Gastrocnemius medialis (tissue), 4 donors: Measurements from ENCODE around the gene OPCML. TPM values are rescaled to one million over a fixed set of nuclear protein-coding genes. Genes with fewer than 3 reads are reported as not detected.

Experiments used
- ATAC-seq, 2 donors: fragments of 150-250 bp; one replicate each; pipeline ENCODE4 v1.9.1; 2016
- DNase-seq, 2 donors: peaks; one replicate each; pipeline ENCODE4 v3.0.0-alpha.2; 2019
- H3K27ac ChIP-seq, 4 donors: fragments of 200-600 bp; sonication (generic); 1 replicate in 1 of 4; 2 replicates in 3 of 4; pipeline ENCODE4 v1.5.1; 2016 to 2018; ENCODE audit warnings: mild to moderate bottlenecking in 2 of 4, moderate library complexity in 1 of 4
- H3K27me3 ChIP-seq, 3 donors: fragments of 200-600 bp; sonication (generic) in 2 of 3; 1 replicate in 1 of 3; 2 replicates in 2 of 3; pipeline versions ENCODE4 v1.5.1 to v1.6.0; 2016 to 2019; ENCODE audit warnings: mild to moderate bottlenecking in 1 of 3, moderate library complexity in 1 of 3
- H3K36me3 ChIP-seq, 2 donors: fragments of 200-600 bp; sonication (generic) in 1 of 2; one replicate each; pipeline ENCODE4 v1.5.1; 2017 to 2018
- H3K4me1 ChIP-seq, 2 donors: fragments of 200-600 bp; sonication (generic) in 1 of 2; one replicate each; pipeline ENCODE4 v1.5.1; 2016 to 2017; ENCODE audit warnings: mild to moderate bottlenecking in 2 of 2
- H3K4me3 ChIP-seq, 4 donors: fragments of 200-600 bp; sonication (generic) in 3 of 4; 1 replicate in 1 of 4; 2 replicates in 3 of 4; pipeline ENCODE4 v1.5.1; 2016 to 2019; ENCODE audit warnings: mild to moderate bottlenecking in 2 of 4
- H3K9me3 ChIP-seq, 3 donors: fragments of 200-600 bp; sonication (generic) in 2 of 3; 1 replicate in 1 of 3; 2 replicates in 2 of 3; pipeline ENCODE4 v1.5.1; 2016 to 2019
- CTCF ChIP-seq, 5 experiments: fragments of 450-650 bp in 3 of 5; fragments of 200-600 bp in 2 of 5; sonication (generic) in 2 of 5; IDR thresholded peaks in 4 of 5; conservative IDR thresholded peaks in 1 of 5; 1 replicate in 4 of 5; 2 replicates in 1 of 5; pipeline ENCODE4 v1.5.1; 2016 to 2019; ENCODE audit warnings: antibody characterized with exemption in 5 of 5, mild to moderate bottlenecking in 3 of 5, moderate library complexity in 3 of 5
- POLR2A ChIP-seq, 2 donors: fragments of 450-650 bp; IDR thresholded peaks; one replicate each; pipeline ENCODE4 v1.6.1; 2017; ENCODE audit warnings: antibody characterized with exemption in 2 of 2, mild to moderate bottlenecking in 2 of 2, moderate library complexity in 2 of 2
- in situ Hi-C, 4 donors: fragments of 200-750 bp; cut with MboI; loops; one replicate each; pipeline versions ENCODE4 v1.15.0 to v1.8.0; 2017; ENCODE audit warnings: low sequenced_read_pairs in 4 of 4
- intact Hi-C: fragments of 100-400 bp; cut with DNase I; formaldehyde crosslinking; loops from one replicate; pipeline ENCODE4 v1.15.1; 2023; ENCODE audit warnings: low total_unique reads
- total RNA-seq, 4 donors: library from RNA; depleted of rRNA; stranded (reverse); fragments of >200 nt; gene quantifications; one replicate each; pipeline versions ENCODE4 v1.1.0 to v1.2.3, GENCODE V29; 2016

OPCML gene
- total RNA-seq, 4 donors from 2014 or later: not detected

- in situ Hi-C loops: no loop called here
- Histone ChIP-seq H3K4me1 (no peaks in the 10 kb centered on the region), H3K9me3 (no peaks in the 10 kb centered on the region), H3K27ac (no peak overlapping the region), H3K36me3 (no peaks in the 10 kb centered on the region), H3K4me3 (no peak overlapping the region), H3K27me3 (no peaks in the 10 kb centered on the region)
- DNase-seq (no peak), ATAC-seq (no peak)
- intact Hi-C loops: no loop called here
- no peak for TF ChIP-seq CTCF (IDR thresholded peaks at IDR 0.05 in 4 of 5, conservative IDR thresholded peaks at IDR 0.05 in 1 of 5)
- TF ChIP-seq POLR2A (IDR thresholded peaks at IDR 0.05): no peak
These were observed 606.4 kb downstream of the OPCML start for GRCh38 chr11:132925825-132926469.

- Histone ChIP-seq H3K36me3 (no peaks in the 10 kb centered on the region), H3K4me3 (no peak overlapping the region), H3K9me3 (no peaks in the 10 kb centered on the region), H3K27ac (no peak overlapping the region), H3K27me3 (no peaks in the 10 kb centered on the region), H3K4me1 (no peaks in the 10 kb centered on the region)
- no peak for TF ChIP-seq CTCF (IDR thresholded peaks at IDR 0.05 in 4 of 5, conservative IDR thresholded peaks at IDR 0.05 in 1 of 5)
- TF ChIP-seq POLR2A (IDR thresholded peaks at IDR 0.05): no peak
- DNase-seq (no peak), ATAC-seq (no peak)
- in situ Hi-C loops: no loop called here
- intact Hi-C loops: no loop called here
These were observed 610.7 kb downstream of the OPCML start for GRCh38 chr11:132921597-132921996.

- ATAC-seq (no peak), DNase-seq (no peak)
- H3K4me3 ChIP-seq: no peak overlapping the region
- in situ Hi-C loops (no loop called here), intact Hi-C loops (no loop called here)
- no peaks in the 10 kb centered on the region for H3K9me3 ChIP-seq
- no peak overlapping the region for H3K27ac ChIP-seq
- H3K27me3 ChIP-seq: no peaks in the 10 kb centered on the region
- H3K4me1 ChIP-seq: no peaks in the 10 kb centered on the region
- TF ChIP-seq POLR2A (IDR thresholded peaks at IDR 0.05) (no peak), CTCF (IDR thresholded peaks at IDR 0.05 in 4 of 5, conservative IDR thresholded peaks at IDR 0.05 in 1 of 5) (no peak)
- no peaks in the 10 kb centered on the region for H3K36me3 ChIP-seq
These were observed 611.7 kb downstream of the OPCML start for GRCh38 chr11:132920451-132921096.

GRCh38 chr11:132914600-132914999, 617.7 kb downstream of the OPCML start:
- Histone ChIP-seq H3K4me1 (no peaks in the 10 kb centered on the region), H3K27me3 (no peaks in the 10 kb centered on the region), H3K36me3 (no peaks in the 10 kb centered on the region), H3K4me3 (no peak overlapping the region), H3K27ac (no peak overlapping the region), H3K9me3 (no peaks in the 10 kb centered on the region)
- ATAC-seq (no peak), DNase-seq (no peak)
- in situ Hi-C loops (no loop called here), intact Hi-C loops (no loop called here)
- TF ChIP-seq POLR2A (IDR thresholded peaks at IDR 0.05): no peak
- TF ChIP-seq CTCF (IDR thresholded peaks at IDR 0.05 in 4 of 5, conservative IDR thresholded peaks at IDR 0.05 in 1 of 5): no peak
